Measurements from ENCODE around the gene ZNF408. TPM values are rescaled to one million over a fixed set of nuclear protein-coding genes. Genes with fewer than 3 reads are reported as not detected.

The ZNF408 gene
- total RNA-seq, 2 experiments from 2014 or later = 17.1 to 17.5 TPM

DNA sequence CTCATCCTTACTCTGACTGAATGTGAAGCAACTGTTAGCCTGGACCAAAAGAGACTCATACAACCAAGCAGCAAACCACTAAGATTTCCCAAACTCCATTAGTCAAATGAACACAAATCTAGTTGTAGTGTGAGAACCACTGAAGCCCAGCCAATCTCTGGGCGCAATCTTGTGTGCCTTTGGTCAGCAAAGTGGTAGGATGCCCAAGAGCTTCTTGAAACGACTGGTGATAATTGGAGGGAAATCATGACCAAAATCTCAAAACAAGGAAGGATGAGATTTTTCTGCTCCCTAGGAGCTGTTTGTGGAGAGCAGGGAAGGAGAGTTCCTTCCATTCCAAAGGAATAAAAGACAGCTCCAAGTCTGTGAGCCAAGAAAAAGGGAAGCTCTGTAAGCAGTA lies 42.2 kb downstream of the ZNF408 start:
- no peak for DNase-seq
- no peak overlapping the region for H3K27ac Mint-ChIP-seq
- POLR2A ChIA-PET = no interaction called here
- no peaks in the 10 kb centered on the region for H3K27me3 Mint-ChIP-seq
- no peaks in the 10 kb centered on the region for H3K9me3 Mint-ChIP-seq
- H3K4me3 Mint-ChIP-seq = no peak overlapping the region
- H3K4me1 Mint-ChIP-seq = no peaks in the 10 kb centered on the region
- CTCF ChIA-PET = no interaction called here
- peaks cover 75% of the 10 kb centered on the region for H3K36me3 Mint-ChIP-seq (ENCODE audit: low read depth)

DNA sequence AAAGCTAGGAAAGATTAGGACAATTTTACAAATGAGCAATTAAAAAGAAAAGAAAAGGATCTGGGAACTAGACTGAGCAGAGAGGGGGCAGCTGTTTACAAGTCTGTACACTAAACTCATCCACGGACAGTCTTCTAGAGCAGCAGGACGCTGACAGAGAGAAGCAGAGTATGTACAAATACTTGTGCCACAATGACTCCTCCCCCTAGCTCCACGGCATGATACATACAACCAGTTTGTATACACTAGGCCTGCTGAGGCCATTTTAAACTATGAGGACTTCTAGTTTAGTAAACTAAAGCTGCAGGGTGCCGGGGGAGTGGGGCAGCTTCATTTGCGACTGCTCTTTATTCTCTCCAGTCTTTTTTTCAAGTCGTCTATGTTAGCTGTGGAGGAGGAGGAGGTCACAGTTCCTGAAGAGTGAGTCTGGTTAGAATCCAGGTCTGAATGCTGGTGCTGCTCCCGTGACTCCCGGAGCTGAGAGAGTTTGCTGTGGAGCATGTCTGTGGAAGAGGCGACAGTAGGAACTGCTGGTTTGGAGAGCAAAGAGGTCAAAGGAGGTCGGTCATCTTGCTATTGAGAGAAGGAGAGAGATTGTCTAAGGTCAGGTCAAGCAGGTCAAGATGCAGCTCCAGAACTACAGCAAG lies 43.0 kb downstream of the ZNF408 start:
- ChIA-PET CTCF (no interaction called here), POLR2A (no interaction called here)
- peaks cover 75% of the 10 kb centered on the region for H3K36me3 Mint-ChIP-seq (ENCODE audit: low read depth)
- no peak overlapping the region for H3K4me3 Mint-ChIP-seq
- no peaks in the 10 kb centered on the region for H3K27me3 Mint-ChIP-seq
- no peak overlapping the region for H3K27ac Mint-ChIP-seq
- DNase-seq = no peak
- no peaks in the 10 kb centered on the region for H3K4me1 Mint-ChIP-seq
- H3K9me3 Mint-ChIP-seq = no peaks in the 10 kb centered on the region

DNA sequence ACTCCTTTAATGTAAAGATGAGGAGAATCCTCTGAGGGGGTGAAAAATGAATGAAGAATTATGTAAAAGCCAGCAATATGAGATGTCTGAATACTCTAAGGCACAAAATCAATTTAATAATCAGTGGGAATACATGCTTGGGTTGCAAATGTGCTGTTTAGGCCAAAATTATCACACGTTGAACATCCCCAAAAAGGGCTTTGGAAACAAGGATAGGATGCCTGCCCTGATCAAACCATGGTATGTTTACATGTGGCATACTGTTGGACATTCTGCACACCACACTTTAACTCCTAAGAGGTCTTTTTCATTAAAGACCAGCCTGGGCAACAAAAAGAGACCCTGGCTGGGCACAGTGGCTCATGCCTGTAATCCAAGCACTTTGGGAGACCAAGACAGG lies 44.5 kb downstream of the ZNF408 start:
- ChIA-PET POLR2A (no interaction called here), CTCF (interaction anchor here (0.6 kb wide), 1 partner anchor 254 kb away, joined by 3 read pairs; no protein-coding TSS in a partner anchor)
- DNase-seq = no peak
- H3K4me1 Mint-ChIP-seq = no peaks in the 10 kb centered on the region
- no peak overlapping the region for H3K27ac Mint-ChIP-seq
- peaks cover 78% of the 10 kb centered on the region for H3K36me3 Mint-ChIP-seq (ENCODE audit: low read depth)
- H3K4me3 Mint-ChIP-seq = no peak overlapping the region
- no peaks in the 10 kb centered on the region for H3K9me3 Mint-ChIP-seq
- H3K27me3 Mint-ChIP-seq = no peaks in the 10 kb centered on the region

DNA sequence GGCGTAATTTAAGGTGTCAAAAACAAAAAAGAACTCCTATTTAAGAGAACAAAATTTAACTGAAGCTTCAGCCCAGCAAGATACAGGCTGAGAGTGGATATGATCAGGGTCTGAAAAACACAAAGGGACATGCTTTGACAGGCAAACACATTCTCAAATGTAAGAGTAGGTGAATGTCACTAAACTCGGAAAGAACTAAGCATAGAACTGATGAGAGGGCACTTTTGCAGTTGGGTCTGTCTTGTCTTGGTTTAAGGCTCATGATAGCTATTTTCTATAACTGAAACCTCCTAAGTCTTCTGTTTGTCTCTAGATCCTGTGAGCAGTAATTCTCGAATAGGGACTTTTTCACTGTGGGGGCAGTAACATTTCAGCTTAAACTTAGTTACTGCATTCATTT lies 45.2 kb downstream of the ZNF408 start:
- Mint-ChIP-seq H3K27ac (no peak overlapping the region), H3K4me3 (no peak overlapping the region), H3K4me1 (no peaks in the 10 kb centered on the region), H3K36me3 (ENCODE audit: low read depth) (peaks cover 82% of the 10 kb centered on the region), H3K9me3 (no peaks in the 10 kb centered on the region), H3K27me3 (no peaks in the 10 kb centered on the region)
- CTCF ChIA-PET = interaction anchor here (0.6 kb wide), 1 partner anchor 255 kb away, joined by 3 read pairs; no protein-coding TSS in a partner anchor
- no peak for DNase-seq
- POLR2A ChIA-PET = interaction anchor here (0.6 kb wide), 1 partner anchor 482 kb away, joined by 3 read pairs; no protein-coding TSS in a partner anchor

DNA sequence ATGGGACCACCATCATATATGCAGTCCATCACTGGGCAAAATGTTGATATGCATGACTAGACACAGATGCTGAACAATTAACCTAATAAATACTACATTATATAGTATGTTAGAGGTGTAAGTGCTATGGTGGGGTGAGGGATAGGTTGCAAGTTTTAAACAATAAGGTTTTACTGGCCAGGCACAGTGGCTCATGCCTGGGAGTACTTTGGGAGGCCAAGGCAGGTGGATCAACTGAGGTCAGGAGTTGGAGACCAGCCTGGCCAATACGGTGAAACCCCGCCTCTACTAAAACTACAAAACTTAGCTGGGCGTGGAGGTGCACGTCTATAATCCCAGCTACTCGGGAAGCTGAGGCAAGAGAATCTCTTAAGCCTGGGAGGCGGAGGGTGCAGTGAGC lies 46.3 kb downstream of the ZNF408 start:
- Mint-ChIP-seq H3K27me3 (no peaks in the 10 kb centered on the region), H3K9me3 (no peaks in the 10 kb centered on the region), H3K36me3 (ENCODE audit: low read depth) (peaks cover 79% of the 10 kb centered on the region), H3K27ac (no peak overlapping the region), H3K4me1 (no peaks in the 10 kb centered on the region), H3K4me3 (no peak overlapping the region)
- ChIA-PET CTCF (interaction anchor here (0.6 kb wide), 2 partner anchors 51 to 176 kb away, joined by 3 read pairs; no protein-coding TSS in a partner anchor), POLR2A (interaction anchor here (1.0 kb wide), 1 partner anchor 113 kb away, joined by 3 read pairs; no protein-coding TSS in a partner anchor)
- DNase-seq = no peak

Other genes with a start within 250 kb of the ZNF408 start
- gene AMBRA1, start 107.0 kb upstream of the ZNF408 start, total RNA-seq = 10 to 100 TPM; 34.6 to 35.5 TPM
- 1 to 10 TPM; 5.6 to 7.3 TPM for gene HARBI1, start 83.8 kb upstream of the ZNF408 start, total RNA-seq
- 10 to 100 TPM; 70.4 to 72.1 TPM for gene ATG13, start 83.5 kb upstream of the ZNF408 start, total RNA-seq
- gene ARHGAP1, start 412 bp upstream of the ZNF408 start, total RNA-seq = 10 to 100 TPM; 77.8 to 79.7 TPM
- not detected for gene F2, start 18.2 kb downstream of the ZNF408 start, total RNA-seq
- 100 to 1,000 TPM; 157 to 160 TPM for gene CKAP5, start 145.2 kb downstream of the ZNF408 start, total RNA-seq
- under 1 TPM in 1 of 2 experiments, not detected in 1; 0.05 TPM for gene LRP4, start 217.5 kb downstream of the ZNF408 start, total RNA-seq
- 10 to 100 TPM; 16.7 to 20.4 TPM for gene CSTPP1, start 235.7 kb downstream of the ZNF408 start, total RNA-seq

Data from activated CD4-positive, alpha-beta memory T cell treated with anti-CD3 and anti-CD28 coated beads, Interleukin-2, amount 10 ng/mL, durations not matched to agents 7 days and 5 days (primary cell).